CD4-positive, alpha-beta T cell (primary cell): ENCODE measurements around the gene PODXL. TPM values are rescaled to one million over a fixed set of nuclear protein-coding genes. Genes with fewer than 3 reads are reported as not detected.

Experiments used
- ATAC-seq: fragments of 200-7000 bp; cut with Tn5 transposase; one replicate; pipeline ENCODE4 v1.10.0; 2022; ENCODE audit warnings: mild to moderate bottlenecking; ENCODE audit not compliant: poor library complexity
- CTCF ChIA-PET: fragments of 350-600 bp; sonication (Branson Sonifier 250); formaldehyde crosslinking; loops from one replicate; lab custom pipeline; 2021; ENCODE audit warnings: antibody characterized with exemption, inconsistent platforms; lab: Charles Lee
- POLR2A ChIA-PET: fragments of 350-600 bp; sonication (Branson Sonifier 250); formaldehyde crosslinking; loops from one replicate; lab custom pipeline; 2021; ENCODE audit warnings: antibody characterized with exemption, inconsistent platforms; lab: Charles Lee
- DNase-seq, 14 experiments: peaks; one replicate each; pipeline ENCODE4 v3.0.0-alpha.2; 2013 to 2020; ENCODE audit warnings: mixed read lengths in 2 of 14
- H3K27ac ChIP-seq, 2 donors: one replicate each; pipeline versions ENCODE4 v1.5.1 to v1.7.0; 2013; ENCODE audit warnings: low read length in 2 of 2, low read depth in 1 of 2, mild to moderate bottlenecking in 1 of 2
- H3K27me3 ChIP-seq, 2 experiments: 1 replicate in 1 of 2; 2 replicates in 1 of 2; pipeline versions ENCODE4 v1.6.1 to v1.7.0; 2013; ENCODE audit warnings: low read length in 2 of 2, control low read depth in 1 of 2, mild to moderate bottlenecking in 1 of 2, moderate library complexity in 1 of 2; ENCODE audit not compliant: insufficient read depth in 2 of 2, control insufficient read depth in 1 of 2
- H3K36me3 ChIP-seq: one replicate; pipeline ENCODE4 v1.6.1; 2013; ENCODE audit warnings: low read length, control low read depth; ENCODE audit not compliant: insufficient read depth
- H3K4me1 ChIP-seq: one replicate; pipeline ENCODE4 v1.6.1; 2013; ENCODE audit warnings: low read length, control low read depth; ENCODE audit not compliant: insufficient read depth
- H3K4me3 ChIP-seq: one replicate; pipeline ENCODE4 v1.5.1; 2013; ENCODE audit warnings: mild to moderate bottlenecking, low read length, moderate library complexity
- H3K9me3 ChIP-seq, 2 experiments: 1 replicate in 1 of 2; 2 replicates in 1 of 2; pipeline versions ENCODE4 v1.6.1 to v1.7.0; 2013; ENCODE audit warnings: low read length in 2 of 2, mild to moderate bottlenecking in 2 of 2, control low read depth in 1 of 2, moderate library complexity in 1 of 2; ENCODE audit not compliant: control insufficient read depth in 1 of 2, insufficient read depth in 1 of 2
- H3K27ac Mint-ChIP-seq: one replicate; pipeline ENCODE4 v1.8.0; 2020; ENCODE audit warnings: mixed read lengths
- H3K27me3 Mint-ChIP-seq: one replicate; pipeline ENCODE4 v1.8.0; 2021; ENCODE audit warnings: mixed read lengths
- H3K36me3 Mint-ChIP-seq: one replicate; pipeline ENCODE4 v1.8.0; 2021; ENCODE audit warnings: low read depth, mixed read lengths
- H3K4me1 Mint-ChIP-seq: one replicate; pipeline ENCODE4 v1.8.0; 2021; ENCODE audit warnings: low read depth, mixed read lengths
- H3K4me3 Mint-ChIP-seq: one replicate; pipeline ENCODE4 v1.8.0; 2020; ENCODE audit warnings: mild to moderate bottlenecking, mixed read lengths
- H3K9me3 Mint-ChIP-seq: one replicate; pipeline ENCODE4 v1.8.0; 2020; ENCODE audit warnings: mixed read lengths
- intact Hi-C, 2 experiments: fragments of 100-400 bp; cut with DNase I in 1 of 2; cut with micrococcal nuclease in 1 of 2; formaldehyde crosslinking; loops; one replicate each; pipeline versions ENCODE4 v1.15.1 to v1.9.0; 2023 to 2025; cut with DNase I, micrococcal nuclease
- total RNA-seq, 174 experiments: library from RNA in 2 of 174; stranded (reverse) in 2 of 174; gene quantifications; one replicate each; pipeline ENCODE4 v1.2.3 and lab custom pipeline; 2021 to 2026
- TF ChIP-seq, protein P1 (sequence below): fragments of 200-600 bp; IDR thresholded peaks from one replicate; pipeline ENCODE4 v1.8.0; 2022; ENCODE audit warnings: antibody characterized with exemption, mild to moderate bottlenecking

PODXL gene
- total RNA-seq, 2 experiments from 2014 or later: 0.16 to 0.47 TPM

DNA sequence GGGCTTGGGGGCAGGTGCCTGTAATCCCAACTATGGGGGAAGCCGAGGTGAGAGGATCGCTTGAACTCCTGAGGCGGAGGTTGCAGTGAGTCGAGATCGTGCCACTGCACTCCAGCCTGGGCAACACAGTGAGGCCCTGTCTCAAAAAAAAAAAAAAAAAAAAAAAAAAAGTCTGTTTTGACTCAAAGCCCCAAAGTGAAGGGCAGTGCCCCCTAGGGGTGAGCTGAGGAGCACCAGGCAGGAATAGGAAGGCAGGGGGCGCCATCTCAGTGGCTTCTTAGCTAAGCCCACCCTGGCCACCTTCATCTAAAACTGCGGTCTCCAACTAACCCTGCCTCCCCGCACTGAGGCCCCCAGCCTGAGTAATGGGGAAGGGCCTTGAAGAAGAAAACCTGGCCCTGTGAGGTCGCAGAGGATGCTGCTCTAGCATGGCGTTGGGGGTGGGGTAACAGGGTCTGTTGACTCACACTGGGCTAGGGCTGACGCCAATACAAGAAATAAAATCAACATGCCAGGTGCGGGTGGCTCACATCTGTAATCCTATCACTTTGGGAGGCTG lies 9.8 kb downstream of the PODXL start:
- H3K36me3 ChIP-seq: no peaks in the 10 kb centered on the region
- TF ChIP-seq, protein P1, sequence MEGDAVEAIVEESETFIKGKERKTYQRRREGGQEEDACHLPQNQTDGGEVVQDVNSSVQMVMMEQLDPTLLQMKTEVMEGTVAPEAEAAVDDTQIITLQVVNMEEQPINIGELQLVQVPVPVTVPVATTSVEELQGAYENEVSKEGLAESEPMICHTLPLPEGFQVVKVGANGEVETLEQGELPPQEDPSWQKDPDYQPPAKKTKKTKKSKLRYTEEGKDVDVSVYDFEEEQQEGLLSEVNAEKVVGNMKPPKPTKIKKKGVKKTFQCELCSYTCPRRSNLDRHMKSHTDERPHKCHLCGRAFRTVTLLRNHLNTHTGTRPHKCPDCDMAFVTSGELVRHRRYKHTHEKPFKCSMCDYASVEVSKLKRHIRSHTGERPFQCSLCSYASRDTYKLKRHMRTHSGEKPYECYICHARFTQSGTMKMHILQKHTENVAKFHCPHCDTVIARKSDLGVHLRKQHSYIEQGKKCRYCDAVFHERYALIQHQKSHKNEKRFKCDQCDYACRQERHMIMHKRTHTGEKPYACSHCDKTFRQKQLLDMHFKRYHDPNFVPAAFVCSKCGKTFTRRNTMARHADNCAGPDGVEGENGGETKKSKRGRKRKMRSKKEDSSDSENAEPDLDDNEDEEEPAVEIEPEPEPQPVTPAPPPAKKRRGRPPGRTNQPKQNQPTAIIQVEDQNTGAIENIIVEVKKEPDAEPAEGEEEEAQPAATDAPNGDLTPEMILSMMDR: peak; percentile 44
- ChIA-PET POLR2A (no interaction called here), CTCF (interaction anchor here (0.6 kb wide), 1 partner anchor 11 kb away, joined by 4 read pairs; no protein-coding TSS in a partner anchor)
- Mint-ChIP-seq H3K27me3 (peaks cover 16% of the 10 kb centered on the region), H3K9me3 (no peaks in the 10 kb centered on the region), H3K4me1 (no peaks in the 10 kb centered on the region), H3K27ac (no peak overlapping the region), H3K36me3 (no peaks in the 10 kb centered on the region), H3K4me3 (no peak overlapping the region)
- intact Hi-C loops: no loop called here
- ATAC-seq (peak; percentile 59), DNase-seq (peak in 10 of 14 experiments; percentile 3 to 73 (median 26))
- no peaks in the 10 kb centered on the region for H3K9me3 ChIP-seq
- H3K4me1 ChIP-seq: no peaks in the 10 kb centered on the region
- no peak overlapping the region for H3K27ac ChIP-seq
- H3K27me3 ChIP-seq: no peaks in the 10 kb centered on the region
- H3K4me3 ChIP-seq: no peak overlapping the region

DNA sequence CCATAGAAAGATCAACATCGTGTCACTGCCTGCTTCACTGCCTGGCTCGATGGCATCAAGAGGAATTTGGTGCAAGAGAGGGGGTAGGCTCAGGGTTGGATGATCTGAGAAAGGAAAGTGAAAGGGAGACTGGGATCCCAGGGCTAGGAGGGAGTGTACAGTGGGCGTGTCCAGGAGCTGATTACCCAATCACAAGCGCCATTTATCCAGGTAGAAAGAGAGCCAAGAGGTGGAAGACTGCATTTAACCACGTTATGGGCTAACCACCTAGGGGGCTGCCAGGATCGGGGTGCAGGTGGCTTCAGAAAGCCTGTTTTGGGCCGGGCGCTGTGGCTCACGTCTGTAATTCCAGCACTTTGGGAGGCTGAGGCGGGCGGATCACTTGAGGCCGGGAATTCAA lies 10.3 kb downstream of the PODXL start:
- Histone ChIP-seq H3K4me3 (no peak overlapping the region), H3K9me3 (no peaks in the 10 kb centered on the region), H3K27ac (no peak overlapping the region), H3K36me3 (no peaks in the 10 kb centered on the region), H3K27me3 (no peaks in the 10 kb centered on the region), H3K4me1 (no peaks in the 10 kb centered on the region)
- POLR2A ChIA-PET: no interaction called here
- H3K4me1 Mint-ChIP-seq: no peaks in the 10 kb centered on the region
- H3K4me3 Mint-ChIP-seq: no peak overlapping the region
- DNase-seq (no peak), ATAC-seq (no peak)
- H3K9me3 Mint-ChIP-seq: no peaks in the 10 kb centered on the region
- H3K27ac Mint-ChIP-seq: no peak overlapping the region
- intact Hi-C loops: no loop called here
- CTCF ChIA-PET: no interaction called here
- TF ChIP-seq, protein P1: no peak
- H3K36me3 Mint-ChIP-seq: no peaks in the 10 kb centered on the region
- H3K27me3 Mint-ChIP-seq: peaks cover 12% of the 10 kb centered on the region

DNA sequence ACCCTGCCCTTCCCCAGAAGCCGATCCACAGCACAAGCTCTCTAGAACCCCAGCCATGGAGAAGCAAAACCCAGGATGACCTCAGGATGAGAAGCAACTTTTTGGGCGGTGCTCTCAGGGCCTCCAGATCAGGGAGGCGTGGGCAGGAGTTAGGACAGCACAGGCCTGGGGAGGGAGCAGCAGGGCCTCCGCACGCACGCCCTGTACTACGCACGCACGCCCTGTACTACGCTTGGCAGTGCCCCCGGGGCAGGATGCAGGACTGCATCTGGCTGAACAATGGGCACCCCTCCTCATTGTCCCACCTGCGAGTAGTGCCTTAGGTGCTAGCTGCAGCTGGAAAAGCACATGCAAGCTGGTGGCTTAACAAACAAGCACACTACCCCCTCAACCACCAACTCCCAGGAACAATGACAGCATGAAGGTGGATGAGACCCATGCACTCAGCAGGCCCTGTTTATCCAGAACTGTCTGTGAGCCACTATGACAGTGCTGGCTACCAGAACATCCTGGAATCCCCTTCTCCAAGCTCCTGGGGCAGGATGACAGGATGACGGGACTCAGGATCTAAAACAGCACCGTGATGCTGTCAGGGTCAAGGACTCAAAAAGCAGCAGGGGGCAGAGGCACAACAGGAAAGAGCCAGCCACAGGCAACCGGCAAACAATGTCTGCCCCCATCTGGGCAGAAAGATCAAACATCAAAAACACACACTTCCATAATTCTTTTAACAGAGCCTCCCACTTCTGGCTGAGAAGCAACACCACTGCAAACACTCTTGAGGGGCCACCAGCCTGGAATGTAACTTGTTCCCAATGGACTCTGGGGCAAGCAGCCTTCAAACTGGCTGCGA lies 11.8 kb downstream of the PODXL start:
- Mint-ChIP-seq H3K4me1 (no peaks in the 10 kb centered on the region), H3K36me3 (no peaks in the 10 kb centered on the region), H3K4me3 (no peak overlapping the region), H3K27ac (no peak overlapping the region), H3K9me3 (no peaks in the 10 kb centered on the region), H3K27me3 (peaks cover 7% of the 10 kb centered on the region)
- H3K36me3 ChIP-seq: no peaks in the 10 kb centered on the region
- intact Hi-C loops: no loop called here
- H3K4me1 ChIP-seq: no peaks in the 10 kb centered on the region
- TF ChIP-seq, protein P1: no peak
- ChIA-PET CTCF (no interaction called here), POLR2A (no interaction called here)
- H3K27ac ChIP-seq: no peak overlapping the region
- H3K9me3 ChIP-seq: no peaks in the 10 kb centered on the region
- ATAC-seq (no peak), DNase-seq (peak in 1 of 14 experiments; percentile 9)
- no peaks in the 10 kb centered on the region for H3K27me3 ChIP-seq
- H3K4me3 ChIP-seq: no peak overlapping the region
